Neuronal stem cell (in vitro differentiated cells): Measurements from ENCODE around the gene UBE3B.

Source experiments
- DNase-seq: peaks from one replicate; pipeline ENCODE4 v3.0.0-alpha.2; 2013; ENCODE audit warnings: low spot score
- H2AFZ ChIP-seq: one replicate; pipeline ENCODE4 v1.6.1; 2013; ENCODE audit warnings: mild to moderate bottlenecking, low read length, inconsistent platforms
- H2AK5ac ChIP-seq: 2 replicates; pipeline ENCODE4 v1.6.1; 2013; ENCODE audit warnings: low read depth, mild to moderate bottlenecking, inconsistent platforms, low read length, moderate library complexity, mixed read lengths
- H2BK120ac ChIP-seq: 2 replicates; pipeline ENCODE4 v1.6.1; 2013; ENCODE audit warnings: low read depth, mild to moderate bottlenecking, inconsistent platforms, low read length, moderate library complexity, mixed read lengths
- H2BK12ac ChIP-seq: one replicate; pipeline ENCODE4 v1.6.1; 2013; ENCODE audit warnings: low read length, inconsistent platforms
- H2BK15ac ChIP-seq: 2 replicates; pipeline ENCODE4 v1.6.1; 2013; ENCODE audit warnings: mild to moderate bottlenecking, low read length, inconsistent platforms, mixed read lengths
- H2BK5ac ChIP-seq: one replicate; pipeline ENCODE4 v1.6.1; 2013; ENCODE audit warnings: inconsistent platforms, mild to moderate bottlenecking, low read length, moderate library complexity
- H3K14ac ChIP-seq: one replicate; pipeline ENCODE4 v1.6.1; 2013; ENCODE audit warnings: low read length, inconsistent platforms
- H3K18ac ChIP-seq: 2 replicates; pipeline ENCODE4 v1.6.1; 2013; ENCODE audit warnings: low read length, inconsistent platforms
- H3K23ac ChIP-seq: 2 replicates; pipeline ENCODE4 v1.6.1; 2013; ENCODE audit warnings: low read depth, mild to moderate bottlenecking, mixed read lengths, low read length, inconsistent platforms; ENCODE audit not compliant: poor library complexity
- H3K27ac ChIP-seq: replicated peaks from 3 replicates; pipeline ENCODE4 v1.5.1; 2013; ENCODE audit warnings: low read length, inconsistent platforms
- H3K27me3 ChIP-seq, 3 experiments: 2 replicates each; pipeline ENCODE4 v1.6.1; 2013; ENCODE audit warnings: low read length in 3 of 3, mild to moderate bottlenecking in 2 of 3, inconsistent platforms in 1 of 3, low read depth in 1 of 3, mixed read lengths in 1 of 3, moderate library complexity in 1 of 3; ENCODE audit not compliant: control insufficient read depth in 3 of 3, insufficient read depth in 3 of 3
- H3K36me3 ChIP-seq, 2 donors: replicated peaks in 1 of 2; 2 replicates each; pipeline ENCODE4 v1.6.1; 2013; ENCODE audit warnings: low read length in 2 of 2; ENCODE audit not compliant: control insufficient read depth in 2 of 2, insufficient read depth in 2 of 2
- H3K4ac ChIP-seq: 2 replicates; pipeline ENCODE4 v1.6.1; 2013; ENCODE audit warnings: inconsistent platforms, mild to moderate bottlenecking, low read length, moderate library complexity
- H3K4me1 ChIP-seq, 2 donors: 1 replicate in 1 of 2; 2 replicates in 1 of 2; pipeline ENCODE4 v1.6.1; 2013; ENCODE audit warnings: low read length in 2 of 2, low read depth in 1 of 2; ENCODE audit not compliant: control insufficient read depth in 2 of 2, insufficient read depth in 1 of 2
- H3K4me2 ChIP-seq: one replicate; pipeline ENCODE4 v1.6.1; 2013; ENCODE audit warnings: mild to moderate bottlenecking, low read length, inconsistent platforms; ENCODE audit not compliant: insufficient read depth, poor library complexity, severe bottlenecking
- H3K4me3 ChIP-seq, 2 donors: 2 replicates each; pipeline ENCODE4 v1.5.1; 2013; ENCODE audit warnings: low read length in 2 of 2, mild to moderate bottlenecking in 2 of 2, inconsistent platforms in 1 of 2, moderate library complexity in 1 of 2
- H3K79me1 ChIP-seq: one replicate; pipeline ENCODE4 v1.6.1; 2013; ENCODE audit warnings: low read depth, mild to moderate bottlenecking, inconsistent platforms, low read length, moderate library complexity
- H3K9ac ChIP-seq: one replicate; pipeline ENCODE4 v1.6.1; 2013; ENCODE audit warnings: mild to moderate bottlenecking, low read depth, low read length, inconsistent platforms; ENCODE audit not compliant: poor library complexity
- H3K9me3 ChIP-seq, 2 donors: replicated peaks in 1 of 2; 2 replicates each; pipeline versions ENCODE3 to v1.6.1; 2013; ENCODE audit warnings: low read length in 2 of 2, mild to moderate bottlenecking in 2 of 2, inconsistent platforms in 1 of 2, low read depth in 1 of 2, mixed read lengths in 1 of 2, moderate library complexity in 1 of 2; ENCODE audit not compliant: control insufficient read depth in 2 of 2, insufficient read depth in 1 of 2
- H4K8ac ChIP-seq: one replicate; pipeline ENCODE4 v1.6.1; 2013; ENCODE audit warnings: low read depth, mild to moderate bottlenecking, inconsistent platforms, low read length, moderate library complexity
- H4K91ac ChIP-seq: one replicate; pipeline ENCODE4 v1.6.1; 2013; ENCODE audit warnings: low read length, low read depth, mild to moderate bottlenecking, inconsistent platforms; ENCODE audit not compliant: poor library complexity
- WGBS, 2 donors: extraction: QIAGEN DNeasy Blood & Tissue Kit; methylation state at CpG; one replicate each; pipeline ENCODE4 v1.1.7; 2013; ENCODE audit warnings: missing lambda C conversion rate in 2 of 2, mixed read lengths in 1 of 2; ENCODE audit not compliant: insufficient read length in 2 of 2, insufficient replicate concordance in 1 of 2; ENCODE audit errors: extremely low coverage in 2 of 2; 5-methylcytosine and 5-hydroxymethylcytosine counted together

UBE3B gene

GRCh38 chr12:109466821-109467220 is 10.6 kb upstream of the UBE3B start:
- H3K36me3 ChIP-seq, result peaks cover 14 to 72% of the 10 kb centered on the region in 2 donors
- H2AK5ac ChIP-seq, result no peak overlapping the region
- no peak overlapping the region for H3K27ac ChIP-seq
- H4K91ac ChIP-seq, result no peak overlapping the region
- H4K8ac ChIP-seq, result no peak overlapping the region
- no peaks in the 10 kb centered on the region for H3K27me3 ChIP-seq
- H2BK15ac ChIP-seq, result no peak overlapping the region
- H3K9me3 ChIP-seq, result peaks cover 0 to 4% of the 10 kb centered on the region in 2 donors
- no peak overlapping the region for H3K4me2 ChIP-seq
- no peak overlapping the region for H2BK12ac ChIP-seq
- no peak overlapping the region for H3K9ac ChIP-seq
- H2BK5ac ChIP-seq, result no peak overlapping the region
- no peak for DNase-seq
- H3K4me1 ChIP-seq, result peaks cover 15 to 43% of the 10 kb centered on the region in 2 donors
- H3K18ac ChIP-seq, result no peak overlapping the region
- H2AFZ ChIP-seq, result no peak overlapping the region
- no peak overlapping the region for H3K4me3 ChIP-seq
- WGBS, 2 donors, result no CpG with 5 or more reads among the region's 3 CpGs
- no peak overlapping the region for H3K14ac ChIP-seq
- peaks cover 9% of the 10 kb centered on the region for H3K79me1 ChIP-seq
- H2BK120ac ChIP-seq, result no peak overlapping the region
- no peak overlapping the region for H3K4ac ChIP-seq
- no peak overlapping the region for H3K23ac ChIP-seq

- Histone ChIP-seq H3K27me3 (no peaks in the 10 kb centered on the region), H3K4me3 (no peak overlapping the region), H2BK120ac (no peak overlapping the region), H2BK5ac (no peak overlapping the region), H3K36me3 (peaks cover 14 to 84% of the 10 kb centered on the region in 2 donors), H3K4me1 (peaks cover 11 to 32% of the 10 kb centered on the region in 2 donors), H3K14ac (no peak overlapping the region), H3K27ac (no peak overlapping the region), H4K8ac (no peak overlapping the region), H4K91ac (no peak overlapping the region), H2BK15ac (no peak overlapping the region), H2AFZ (no peak overlapping the region), H3K18ac (no peak overlapping the region), H3K79me1 (peaks cover 8% of the 10 kb centered on the region), H3K4ac (no peak overlapping the region), H3K23ac (no peak overlapping the region), H2AK5ac (no peak overlapping the region), H3K9me3 (peaks cover 0 to 4% of the 10 kb centered on the region in 2 donors), H3K4me2 (no peak overlapping the region), H3K9ac (no peak overlapping the region), H2BK12ac (no peak overlapping the region)
- WGBS, 2 donors, result no CpG with 5 or more reads among the region's 8 CpGs
- DNase-seq, result no peak
Observed at GRCh38 chr12:109467978-109468676, 9.3 kb upstream of the UBE3B start.

- H3K14ac ChIP-seq, result no peak overlapping the region
- peaks cover 0 to 18% of the 10 kb centered on the region in 2 donors for H3K4me1 ChIP-seq
- no peak overlapping the region for H3K4ac ChIP-seq
- H2BK12ac ChIP-seq, result no peak overlapping the region
- no peak overlapping the region for H2BK15ac ChIP-seq
- no peak overlapping the region for H3K27ac ChIP-seq
- no peak overlapping the region for H3K4me2 ChIP-seq
- H2BK120ac ChIP-seq, result no peak overlapping the region
- peaks cover 0 to 4% of the 10 kb centered on the region in 2 donors for H3K9me3 ChIP-seq
- H4K8ac ChIP-seq, result no peak overlapping the region
- WGBS, 2 donors, result no CpG with 5 or more reads among the region's 10 CpGs
- H4K91ac ChIP-seq, result no peak overlapping the region
- H3K27me3 ChIP-seq, result no peaks in the 10 kb centered on the region
- H2AK5ac ChIP-seq, result no peak overlapping the region
- no peak overlapping the region for H3K23ac ChIP-seq
- H2AFZ ChIP-seq, result no peak overlapping the region
- H3K9ac ChIP-seq, result no peak overlapping the region
- H2BK5ac ChIP-seq, result no peak overlapping the region
- H3K18ac ChIP-seq, result no peak overlapping the region
- peaks cover 8% of the 10 kb centered on the region for H3K79me1 ChIP-seq
- peaks cover 14 to 96% of the 10 kb centered on the region in 2 donors for H3K36me3 ChIP-seq
- DNase-seq, result no peak
- peak overlapping the region in 1 of 2 donors; percentile 15 for H3K4me3 ChIP-seq
Observed at GRCh38 chr12:109469517-109469916, 7.9 kb upstream of the UBE3B start.

GRCh38 chr12:109473006-109473405 is 4.4 kb upstream of the UBE3B start:
- no peak overlapping the region for H2BK5ac ChIP-seq
- no peak overlapping the region for H3K18ac ChIP-seq
- H3K4ac ChIP-seq, result no peak overlapping the region
- H4K91ac ChIP-seq, result no peak overlapping the region
- H3K27ac ChIP-seq, result no peak overlapping the region
- no peak for DNase-seq
- no peak overlapping the region for H3K4me2 ChIP-seq
- peaks cover 7 to 8% of the 10 kb centered on the region in 2 donors for H3K4me1 ChIP-seq
- peaks cover 10% of the 10 kb centered on the region for H3K79me1 ChIP-seq
- no CpG with 5 or more reads among the region's 3 CpGs for WGBS, 2 donors
- peaks cover 8 to 70% of the 10 kb centered on the region in 2 donors for H3K36me3 ChIP-seq
- H2BK120ac ChIP-seq, result no peak overlapping the region
- H2BK12ac ChIP-seq, result no peak overlapping the region
- H3K23ac ChIP-seq, result no peak overlapping the region
- no peak overlapping the region for H3K14ac ChIP-seq
- H2AFZ ChIP-seq, result no peak overlapping the region
- H2AK5ac ChIP-seq, result no peak overlapping the region
- H3K9ac ChIP-seq, result no peak overlapping the region
- H4K8ac ChIP-seq, result no peak overlapping the region
- H3K4me3 ChIP-seq, result no peak overlapping the region
- H3K9me3 ChIP-seq, result peaks cover 0 to 4% of the 10 kb centered on the region in 2 donors
- H2BK15ac ChIP-seq, result no peak overlapping the region
- no peaks in the 10 kb centered on the region for H3K27me3 ChIP-seq
